ENCODE results near the gene HTR5A.

The HTR5A gene

DNA sequence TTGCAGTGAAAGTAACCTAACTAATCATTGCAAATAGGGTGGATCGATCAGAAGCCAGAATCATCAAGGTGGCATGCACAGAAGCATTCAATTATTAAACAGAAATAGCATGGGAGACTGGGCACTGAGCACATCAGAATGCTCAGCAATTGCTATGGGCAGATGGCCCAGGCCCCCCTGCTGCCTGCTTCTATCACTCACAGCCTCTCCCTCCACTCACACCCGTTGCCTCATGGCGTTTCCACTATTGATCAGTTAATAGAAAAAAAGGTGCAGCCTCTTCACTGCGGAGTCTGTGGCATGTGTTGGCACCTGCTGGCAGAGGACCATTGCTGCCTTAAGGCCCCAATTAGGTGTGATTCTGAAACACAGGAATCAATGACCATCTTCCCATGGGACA is 11.2 kb upstream of the HTR5A start:
- CTCF ChIA-PET: no interaction called here
- Histone ChIP-seq H3K27ac (ENCODE audit: extremely low read depth, low read depth, low read length) (no peak overlapping the region), H3K9me3 (ENCODE audit: control insufficient read depth, insufficient read depth, low read depth, low read length) (no peaks in the 10 kb centered on the region), H3K4me3 (ENCODE audit: low read depth, low read length) (no peak overlapping the region), H3K36me3 (ENCODE audit: control insufficient read depth in 2 of 2, insufficient read depth in 1 of 2, low read length in 2 of 2) (no peaks in the 10 kb centered on the region), H3K4me1 (ENCODE audit: control insufficient read depth, insufficient read depth, low read length) (no peaks in the 10 kb centered on the region)
- TF ChIP-seq ZNF184 (tag by site-specific recombination; IDR thresholded peaks at IDR 0.05) (no peak), ZBTB20 (tag by site-specific recombination; IDR thresholded peaks at IDR 0.05) (no peak), ZNF830 (tag by site-specific recombination; IDR thresholded peaks at IDR 0.05; ENCODE audit: low read depth) (no peak), ZNF571 (tag by site-specific recombination; IDR thresholded peaks at IDR 0.05) (no peak), ZNF132 (tag by site-specific recombination; IDR thresholded peaks at IDR 0.05; ENCODE audit: borderline replicate concordance) (no peak), ZNF2 (tag by site-specific recombination; IDR thresholded peaks at IDR 0.05) (no peak), ZNF221 (tag by site-specific recombination; IDR thresholded peaks at IDR 0.05; ENCODE audit: borderline replicate concordance) (no peak), TRIM28 (IDR thresholded peaks at IDR 0.05; ENCODE audit: borderline replicate concordance, low read length) (no peak), ZNF768 (tag by site-specific recombination; IDR thresholded peaks at IDR 0.05) (no peak), ZNF664 (tag by site-specific recombination; IDR thresholded peaks at IDR 0.05) (no peak)
- TF ChIP-seq, protein P1, sequence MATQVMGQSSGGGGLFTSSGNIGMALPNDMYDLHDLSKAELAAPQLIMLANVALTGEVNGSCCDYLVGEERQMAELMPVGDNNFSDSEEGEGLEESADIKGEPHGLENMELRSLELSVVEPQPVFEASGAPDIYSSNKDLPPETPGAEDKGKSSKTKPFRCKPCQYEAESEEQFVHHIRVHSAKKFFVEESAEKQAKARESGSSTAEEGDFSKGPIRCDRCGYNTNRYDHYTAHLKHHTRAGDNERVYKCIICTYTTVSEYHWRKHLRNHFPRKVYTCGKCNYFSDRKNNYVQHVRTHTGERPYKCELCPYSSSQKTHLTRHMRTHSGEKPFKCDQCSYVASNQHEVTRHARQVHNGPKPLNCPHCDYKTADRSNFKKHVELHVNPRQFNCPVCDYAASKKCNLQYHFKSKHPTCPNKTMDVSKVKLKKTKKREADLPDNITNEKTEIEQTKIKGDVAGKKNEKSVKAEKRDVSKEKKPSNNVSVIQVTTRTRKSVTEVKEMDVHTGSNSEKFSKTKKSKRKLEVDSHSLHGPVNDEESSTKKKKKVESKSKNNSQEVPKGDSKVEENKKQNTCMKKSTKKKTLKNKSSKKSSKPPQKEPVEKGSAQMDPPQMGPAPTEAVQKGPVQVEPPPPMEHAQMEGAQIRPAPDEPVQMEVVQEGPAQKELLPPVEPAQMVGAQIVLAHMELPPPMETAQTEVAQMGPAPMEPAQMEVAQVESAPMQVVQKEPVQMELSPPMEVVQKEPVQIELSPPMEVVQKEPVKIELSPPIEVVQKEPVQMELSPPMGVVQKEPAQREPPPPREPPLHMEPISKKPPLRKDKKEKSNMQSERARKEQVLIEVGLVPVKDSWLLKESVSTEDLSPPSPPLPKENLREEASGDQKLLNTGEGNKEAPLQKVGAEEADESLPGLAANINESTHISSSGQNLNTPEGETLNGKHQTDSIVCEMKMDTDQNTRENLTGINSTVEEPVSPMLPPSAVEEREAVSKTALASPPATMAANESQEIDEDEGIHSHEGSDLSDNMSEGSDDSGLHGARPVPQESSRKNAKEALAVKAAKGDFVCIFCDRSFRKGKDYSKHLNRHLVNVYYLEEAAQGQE (tag by site-specific recombination; IDR thresholded peaks at IDR 0.05): no peak
- POLR2A ChIA-PET: no interaction called here

- ChIA-PET CTCF (no interaction called here), POLR2A (no interaction called here)
- no peaks in the 10 kb centered on the region for H3K9me3 ChIP-seq (ENCODE audit: control insufficient read depth, insufficient read depth, low read depth, low read length)
- no peak overlapping the region for H3K27ac ChIP-seq (ENCODE audit: extremely low read depth, low read depth, low read length)
- TF ChIP-seq ZFHX2 (tag by site-specific recombination; conservative IDR thresholded peaks at IDR 0.05) (peak; percentile 47), EGR2 (tag by site-specific recombination; IDR thresholded peaks at IDR 0.05; ENCODE audit: low read depth) (peak; percentile 92), REPIN1 (tag by site-specific recombination; IDR thresholded peaks at IDR 0.05; ENCODE audit: low read depth) (no peak)
- H3K36me3 ChIP-seq (ENCODE audit: control insufficient read depth in 2 of 2, insufficient read depth in 1 of 2, low read length in 2 of 2): no peaks in the 10 kb centered on the region
- no peak overlapping the region for H3K4me3 ChIP-seq (ENCODE audit: low read depth, low read length)
- no peaks in the 10 kb centered on the region for H3K4me1 ChIP-seq (ENCODE audit: control insufficient read depth, insufficient read depth, low read length)
Measured at GRCh38 chr7:155059703-155060102, 10.4 kb upstream of the HTR5A start.

GRCh38 chr7:155062411-155062810 is 7.7 kb upstream of the HTR5A start:
- Histone ChIP-seq H3K27ac (ENCODE audit: extremely low read depth, low read depth, low read length) (no peak overlapping the region), H3K4me1 (ENCODE audit: control insufficient read depth, insufficient read depth, low read length) (no peaks in the 10 kb centered on the region), H3K36me3 (ENCODE audit: control insufficient read depth in 2 of 2, insufficient read depth in 1 of 2, low read length in 2 of 2) (no peaks in the 10 kb centered on the region), H3K9me3 (ENCODE audit: control insufficient read depth, insufficient read depth, low read depth, low read length) (no peaks in the 10 kb centered on the region), H3K4me3 (ENCODE audit: low read depth, low read length) (no peak overlapping the region)
- ChIA-PET POLR2A (no interaction called here), CTCF (no interaction called here)
- TF ChIP-seq MZF1 (tag by site-specific recombination; IDR thresholded peaks at IDR 0.05; ENCODE audit: borderline replicate concordance) (no peak), ZBTB11 (tag by site-specific recombination; conservative IDR thresholded peaks at IDR 0.05; ENCODE audit: low read depth) (no peak), ZNF114 (tag by site-specific recombination; IDR thresholded peaks at IDR 0.05) (no peak), ZFP41 (tag by site-specific recombination; IDR thresholded peaks at IDR 0.05; ENCODE audit: borderline replicate concordance) (no peak), GLIS1 (tag by site-specific recombination; IDR thresholded peaks at IDR 0.05) (no peak), ZNF341 (tag by site-specific recombination; IDR thresholded peaks at IDR 0.05; ENCODE audit: low read depth) (no peak), ZNF677 (tag by site-specific recombination; IDR thresholded peaks at IDR 0.05) (no peak)

Data from HEK293 (cell line).